DLD1 (cell line): Measurements from ENCODE around the gene CHN2.

ENCODE experiments used
- in situ Hi-C: cut with HindIII; loops from 2 replicates; pipeline ENCODE4 v1.10.0; 2017; ENCODE audit warnings: low sequenced_read_pairs

CHN2 gene

DNA sequence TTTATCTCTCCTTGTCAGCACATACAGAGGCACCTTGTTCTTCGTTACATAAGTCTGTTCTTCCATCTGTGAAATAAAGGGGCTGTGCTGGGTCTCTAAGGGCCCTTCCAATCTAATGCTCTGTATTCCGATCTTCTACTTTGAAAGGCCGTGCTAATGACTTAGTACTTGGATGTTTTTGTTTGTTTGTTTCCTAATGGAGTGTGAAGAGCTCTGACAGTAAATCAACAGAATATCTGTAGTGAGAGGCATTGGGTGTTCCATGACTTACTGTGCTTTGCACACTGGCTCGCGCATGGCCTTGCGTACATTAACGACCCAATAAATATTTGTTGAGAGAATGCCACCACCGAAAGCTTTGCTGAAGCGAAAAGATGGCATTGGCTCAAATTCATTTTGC is 162.1 kb downstream of the CHN2 start:
- in situ Hi-C loops: no loop called here

GRCh38 chr7:29359482-29360093 is 165.0 kb downstream of the CHN2 start:
- in situ Hi-C loops: no loop called here

DNA sequence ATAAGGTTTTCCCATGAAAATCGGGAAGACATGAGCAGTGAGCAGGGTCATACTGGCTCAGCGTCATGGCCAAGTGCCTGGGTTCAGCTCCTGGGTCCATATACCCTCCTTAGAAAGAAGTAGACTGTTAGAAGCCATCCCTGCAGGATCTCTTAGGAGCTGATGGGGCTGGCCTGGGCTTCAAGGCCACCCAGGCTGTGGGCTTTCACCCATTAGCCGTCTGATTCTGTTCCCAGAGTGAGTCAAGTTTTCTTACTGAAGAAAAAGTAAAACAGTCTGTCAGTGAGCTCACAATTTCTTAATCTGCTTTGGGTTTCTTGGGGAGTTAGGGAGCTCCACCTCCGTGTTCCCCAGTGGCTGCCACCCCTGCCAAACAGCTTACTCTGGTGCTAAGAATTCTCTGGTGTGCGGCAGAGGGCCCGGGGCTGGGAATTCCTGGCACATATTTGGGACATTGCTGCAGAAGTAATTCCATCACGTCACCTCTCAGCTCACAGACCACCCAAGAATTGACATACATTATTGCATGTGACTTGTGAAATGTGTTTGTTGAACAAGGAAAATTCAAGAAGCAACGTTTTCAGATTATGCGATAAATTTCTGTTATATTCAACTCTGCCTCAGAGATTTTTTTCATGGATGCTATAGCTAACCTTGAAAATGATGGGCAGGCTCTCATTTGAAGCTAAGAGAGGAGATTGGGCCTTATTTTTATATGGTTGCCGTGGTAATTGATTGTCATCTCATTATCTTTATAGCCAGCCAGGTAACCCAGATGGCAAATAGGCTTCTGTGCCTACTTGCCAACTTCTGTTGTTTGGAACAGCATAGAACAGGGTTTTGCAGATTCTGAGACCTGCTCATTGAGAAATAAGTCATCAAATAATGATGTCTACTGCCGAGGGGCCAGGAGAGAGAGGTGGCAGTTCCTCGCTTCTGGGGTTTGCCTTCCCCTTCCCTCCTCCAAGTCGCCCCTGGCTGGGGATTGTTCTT is 166.4 kb downstream of the CHN2 start:
- in situ Hi-C loops: no loop called here

GRCh38 chr7:29362380-29362779 is 167.8 kb downstream of the CHN2 start:
- in situ Hi-C loops: no loop called here

DNA sequence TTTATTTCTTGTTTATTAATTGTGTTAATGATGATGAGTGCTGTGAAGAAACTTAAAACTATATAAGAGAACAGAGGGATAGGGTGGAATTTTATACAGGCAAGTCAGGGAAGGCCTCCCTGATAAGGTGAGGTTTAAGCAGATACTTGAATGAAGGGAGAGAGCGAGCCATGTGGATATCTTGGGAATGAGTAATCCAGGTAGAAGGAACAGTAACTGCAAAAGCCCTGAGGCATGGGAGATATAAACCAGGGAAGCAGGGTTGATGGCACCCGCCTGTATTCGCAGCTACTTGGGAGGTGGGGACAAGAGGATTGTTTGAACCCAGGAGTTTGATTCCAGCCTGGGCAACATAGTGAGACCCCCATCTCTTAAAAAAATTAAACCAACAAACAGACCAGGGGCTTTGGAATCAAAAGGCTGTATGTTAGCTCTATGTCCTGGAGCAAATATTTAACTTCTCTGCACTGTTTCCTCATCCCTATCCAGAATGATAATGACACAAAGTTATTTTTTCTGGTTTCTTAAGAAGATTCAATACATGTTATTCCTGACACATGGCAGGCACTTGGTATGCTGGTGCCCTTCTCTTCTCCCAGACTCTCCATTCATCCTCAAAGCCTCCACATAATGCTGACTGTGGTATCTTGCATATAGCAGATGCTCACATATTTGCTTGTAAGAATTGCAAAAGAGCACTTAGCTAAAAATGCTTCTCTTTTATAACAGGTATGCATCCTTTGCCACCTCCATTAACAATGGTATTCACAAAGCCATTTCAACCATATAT is 169.3 kb downstream of the CHN2 start:
- in situ Hi-C loops: no loop called here

- in situ Hi-C loops: no loop called here
These were observed 170.1 kb downstream of the CHN2 start for GRCh38 chr7:29364661-29365060.

GRCh38 chr7:29365423-29365822 is 170.8 kb downstream of the CHN2 start:
- in situ Hi-C loops: no loop called here

- in situ Hi-C loops: no loop called here
These were observed 173.2 kb downstream of the CHN2 start for GRCh38 chr7:29367784-29368183.

GRCh38 chr7:29369909-29370488 is 175.4 kb downstream of the CHN2 start:
- in situ Hi-C loops: no loop called here

DNA sequence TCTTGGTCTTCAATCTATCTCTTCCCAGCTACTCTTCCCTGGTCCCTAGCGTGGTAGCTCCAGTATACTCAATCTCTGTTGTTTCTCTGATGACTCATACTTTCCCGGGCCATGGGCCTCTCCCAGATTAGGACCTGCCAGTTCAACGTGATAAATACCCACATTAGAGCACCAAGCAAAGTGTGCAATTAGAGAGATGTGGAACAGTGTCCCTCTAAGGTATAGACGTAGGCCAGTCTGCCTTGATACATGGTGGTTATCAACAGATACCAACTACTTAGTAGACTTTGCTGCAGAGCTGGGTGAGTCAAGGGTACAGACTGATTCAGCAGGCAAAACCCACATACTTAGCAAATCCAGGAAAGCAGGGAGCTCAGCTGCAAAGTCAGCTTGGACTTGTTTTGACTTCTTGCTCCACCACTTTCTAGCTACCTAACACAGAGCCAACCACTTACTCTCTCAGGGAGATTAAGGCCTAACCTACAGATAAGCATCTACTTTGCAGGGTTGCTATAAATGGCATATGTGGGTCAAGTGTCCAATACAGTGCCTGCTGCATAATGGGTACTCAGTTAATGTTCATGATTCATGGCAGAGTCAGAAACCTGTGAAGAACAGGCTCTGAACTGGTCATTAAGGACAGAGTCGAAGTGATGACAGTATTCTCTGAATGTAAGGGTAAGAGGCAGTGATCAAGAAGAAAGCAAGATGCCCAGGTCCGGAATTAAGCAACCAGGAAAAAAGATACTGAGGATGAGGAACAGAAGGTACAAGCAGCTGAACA is 176.1 kb downstream of the CHN2 start:
- in situ Hi-C loops: no loop called here

GRCh38 chr7:29371472-29371871 is 176.9 kb downstream of the CHN2 start:
- in situ Hi-C loops: no loop called here

GRCh38 chr7:29372351-29373090 is 177.9 kb downstream of the CHN2 start:
- in situ Hi-C loops: no loop called here

GRCh38 chr7:29375641-29376562 is 181.3 kb downstream of the CHN2 start:
- in situ Hi-C loops: no loop called here

DNA sequence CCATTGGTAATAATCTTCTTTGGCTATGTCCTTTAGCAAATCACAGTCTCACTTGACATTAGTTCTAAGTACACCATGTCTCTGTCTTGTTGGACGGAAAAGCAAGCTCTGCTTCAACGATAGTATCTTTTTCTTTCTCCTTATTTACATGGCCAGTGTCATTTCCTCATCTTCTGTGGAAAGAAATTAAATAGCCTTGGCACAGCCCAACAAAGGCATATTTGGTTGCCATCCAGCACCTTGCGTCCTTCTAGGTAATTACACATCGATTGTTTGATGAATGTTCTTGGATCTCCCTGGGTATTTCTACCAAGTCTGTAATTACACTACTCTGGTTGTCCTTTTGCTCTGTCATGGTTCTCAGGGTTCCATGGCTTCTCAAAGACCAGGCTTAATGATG is 183.1 kb downstream of the CHN2 start:
- in situ Hi-C loops: no loop called here

GRCh38 chr7:29379551-29379950 is 185.0 kb downstream of the CHN2 start:
- in situ Hi-C loops: no loop called here

DNA sequence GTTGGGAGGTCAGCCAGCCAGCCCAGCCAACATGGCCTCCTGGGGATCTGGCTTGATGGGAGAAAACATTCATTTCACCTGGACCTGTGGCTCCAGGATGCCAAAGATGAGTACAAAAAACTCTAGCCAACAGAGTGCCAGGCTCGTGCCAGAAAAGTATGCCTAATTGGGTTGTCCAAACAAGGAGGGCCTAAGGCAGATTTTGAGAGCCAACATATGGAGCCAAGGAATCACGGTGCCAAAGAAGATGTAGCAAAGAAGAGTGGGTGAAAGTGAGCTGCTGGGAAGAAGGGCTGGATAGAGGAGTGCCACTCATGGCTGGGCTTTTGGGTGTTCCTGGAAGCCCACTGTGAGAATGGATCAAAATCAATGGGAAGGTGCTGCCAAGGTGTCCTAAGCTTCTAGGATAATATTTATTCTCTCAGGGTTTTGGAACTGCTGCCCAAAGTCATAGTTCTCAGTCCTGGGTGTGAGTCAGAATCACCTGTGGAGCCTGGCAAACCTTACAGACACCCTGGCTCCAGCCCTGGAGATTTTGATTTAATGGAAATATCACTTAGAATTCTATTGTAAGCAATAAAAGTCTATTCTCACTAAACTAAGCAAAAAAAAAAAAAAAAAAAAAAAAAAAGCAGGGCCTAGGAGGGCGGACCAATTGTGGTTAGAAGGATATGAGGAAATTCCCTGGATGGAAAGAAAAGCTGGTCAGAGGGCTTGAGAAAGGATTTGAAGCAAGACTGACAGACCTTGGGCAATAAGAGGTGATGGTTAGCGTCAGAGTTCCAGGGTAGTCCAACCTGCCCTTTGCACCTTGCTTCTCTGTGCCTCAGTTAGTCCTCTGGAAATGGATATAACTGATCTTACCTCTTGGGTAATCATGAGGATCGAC is 186.9 kb downstream of the CHN2 start:
- in situ Hi-C loops: no loop called here

DNA sequence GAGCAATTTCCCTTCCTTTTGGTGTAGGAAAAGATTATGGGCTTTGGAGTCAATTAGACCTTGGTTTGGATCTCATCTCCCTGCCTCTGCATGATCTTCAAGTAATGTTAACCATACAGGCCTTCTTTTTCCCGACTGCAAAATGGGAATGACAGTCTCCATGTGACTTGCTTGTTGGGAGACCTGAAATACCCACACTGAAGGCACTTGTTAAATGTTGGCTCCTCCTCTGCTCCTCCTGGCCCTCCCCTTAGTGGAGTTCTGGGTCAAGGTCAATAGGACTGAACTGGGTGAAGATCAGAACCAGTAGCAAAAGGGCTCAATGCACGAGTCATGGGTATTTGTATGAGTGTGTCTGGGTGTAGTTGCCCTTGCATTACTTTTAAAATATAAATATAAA is 189.7 kb downstream of the CHN2 start:
- in situ Hi-C loops: no loop called here
